B cell (primary cell): ENCODE data around the gene RAB31.

ENCODE experiments used
- EZH2 ChIP-seq: IDR thresholded peaks from 2 replicates; pipeline ENCODE4 v1.6.1; 2012; ENCODE audit warnings: borderline replicate concordance, low read depth, mild to moderate bottlenecking, moderate library complexity, low read length; ENCODE audit not compliant: insufficient read depth, poor library complexity, severe bottlenecking
- TF ChIP-seq, protein P1 (sequence below): fragments of 200-600 bp; IDR thresholded peaks from one replicate; pipeline ENCODE4 v1.8.0; 2022; ENCODE audit warnings: antibody characterized with exemption, mild to moderate bottlenecking

DNA sequence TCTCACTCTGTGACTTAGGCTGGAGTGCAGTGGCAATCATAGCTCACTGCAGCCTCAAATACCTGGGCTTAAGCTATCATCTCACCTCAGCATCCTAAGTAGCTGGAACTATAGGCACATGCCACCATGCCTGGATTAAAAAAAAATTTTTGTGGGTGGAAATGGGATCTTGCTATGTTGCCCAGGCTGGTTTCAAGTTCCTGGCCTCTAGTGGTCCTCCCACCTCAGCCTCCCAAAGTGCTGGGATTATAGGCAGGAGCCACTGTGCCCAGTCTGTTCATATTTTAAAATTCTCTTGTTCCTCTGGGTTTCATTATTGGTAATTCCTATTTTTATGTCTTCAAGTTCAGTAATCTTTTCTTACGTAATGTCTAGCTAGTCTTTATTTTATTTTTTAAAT lies 25.5 kb upstream of the RAB31 start:
- TF ChIP-seq, protein P1, sequence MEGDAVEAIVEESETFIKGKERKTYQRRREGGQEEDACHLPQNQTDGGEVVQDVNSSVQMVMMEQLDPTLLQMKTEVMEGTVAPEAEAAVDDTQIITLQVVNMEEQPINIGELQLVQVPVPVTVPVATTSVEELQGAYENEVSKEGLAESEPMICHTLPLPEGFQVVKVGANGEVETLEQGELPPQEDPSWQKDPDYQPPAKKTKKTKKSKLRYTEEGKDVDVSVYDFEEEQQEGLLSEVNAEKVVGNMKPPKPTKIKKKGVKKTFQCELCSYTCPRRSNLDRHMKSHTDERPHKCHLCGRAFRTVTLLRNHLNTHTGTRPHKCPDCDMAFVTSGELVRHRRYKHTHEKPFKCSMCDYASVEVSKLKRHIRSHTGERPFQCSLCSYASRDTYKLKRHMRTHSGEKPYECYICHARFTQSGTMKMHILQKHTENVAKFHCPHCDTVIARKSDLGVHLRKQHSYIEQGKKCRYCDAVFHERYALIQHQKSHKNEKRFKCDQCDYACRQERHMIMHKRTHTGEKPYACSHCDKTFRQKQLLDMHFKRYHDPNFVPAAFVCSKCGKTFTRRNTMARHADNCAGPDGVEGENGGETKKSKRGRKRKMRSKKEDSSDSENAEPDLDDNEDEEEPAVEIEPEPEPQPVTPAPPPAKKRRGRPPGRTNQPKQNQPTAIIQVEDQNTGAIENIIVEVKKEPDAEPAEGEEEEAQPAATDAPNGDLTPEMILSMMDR = no peak
- no peak for TF ChIP-seq EZH2
